GM12865 (cell line): ENCODE data around the gene FASLG.
"Not testable (repeated sequence)": the region's sequence is repeated elsewhere in the genome, so short reads cannot be mapped to it uniquely, and the experiment has no call there.

Experiments
- DNase-seq: peaks from one replicate; pipeline ENCODE4 v3.0.0; 2010; ENCODE audit warnings: low read depth
- H3K4me3 ChIP-seq: 2 replicates; pipeline ENCODE4 v1.5.1; 2011; ENCODE audit warnings: mild to moderate bottlenecking, low read depth, low read length, control low read depth
- TF ChIP-seq, protein P1 (sequence below): IDR thresholded peaks from 2 replicates; pipeline ENCODE4 v1.5.1; 2011; ENCODE audit warnings: low read length, control low read depth, low read depth, inconsistent platforms; ENCODE audit not compliant: insufficient read depth; ENCODE audit errors: missing control alignments

Gene FASLG

DNA sequence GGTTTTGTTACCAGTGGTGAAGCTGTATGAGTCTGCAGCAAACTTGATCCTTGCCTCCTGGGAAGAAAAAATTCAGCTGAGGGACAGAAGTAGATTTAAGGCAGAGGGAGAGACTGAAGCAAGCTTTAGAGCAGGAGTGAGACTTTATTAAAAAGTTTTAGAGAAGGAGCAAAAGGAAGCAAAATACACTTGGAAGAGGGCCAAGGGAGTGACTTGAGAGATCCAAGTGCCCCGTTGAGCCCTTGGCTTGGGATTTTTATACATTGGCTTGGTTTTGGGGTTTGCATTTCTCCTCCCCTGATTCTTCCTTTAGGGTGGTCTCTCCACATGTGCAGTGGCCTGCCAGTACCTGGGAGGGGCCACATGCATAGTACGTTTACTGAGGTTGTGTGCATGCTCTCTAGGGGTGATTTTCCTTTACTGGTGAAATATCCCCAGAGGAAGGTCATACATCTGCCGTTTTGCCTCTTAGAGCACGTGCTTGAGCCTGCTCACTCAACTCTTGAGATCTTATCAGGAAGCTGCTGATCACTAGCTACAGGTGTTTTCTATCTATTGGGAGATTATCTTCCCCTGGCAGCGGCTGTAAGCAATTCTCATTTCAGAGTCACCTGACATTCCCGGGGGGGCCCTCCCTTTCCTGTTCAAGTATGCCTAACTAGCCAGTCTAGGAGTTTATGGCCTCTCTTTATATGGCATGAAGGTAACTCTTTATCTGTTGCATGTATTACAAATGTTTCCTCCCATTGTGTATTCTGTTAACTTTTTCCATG, 20.3 kb downstream of the FASLG start:
- DNase-seq: no peak
- H3K4me3 ChIP-seq: no peak overlapping the region
- TF ChIP-seq, protein P1, sequence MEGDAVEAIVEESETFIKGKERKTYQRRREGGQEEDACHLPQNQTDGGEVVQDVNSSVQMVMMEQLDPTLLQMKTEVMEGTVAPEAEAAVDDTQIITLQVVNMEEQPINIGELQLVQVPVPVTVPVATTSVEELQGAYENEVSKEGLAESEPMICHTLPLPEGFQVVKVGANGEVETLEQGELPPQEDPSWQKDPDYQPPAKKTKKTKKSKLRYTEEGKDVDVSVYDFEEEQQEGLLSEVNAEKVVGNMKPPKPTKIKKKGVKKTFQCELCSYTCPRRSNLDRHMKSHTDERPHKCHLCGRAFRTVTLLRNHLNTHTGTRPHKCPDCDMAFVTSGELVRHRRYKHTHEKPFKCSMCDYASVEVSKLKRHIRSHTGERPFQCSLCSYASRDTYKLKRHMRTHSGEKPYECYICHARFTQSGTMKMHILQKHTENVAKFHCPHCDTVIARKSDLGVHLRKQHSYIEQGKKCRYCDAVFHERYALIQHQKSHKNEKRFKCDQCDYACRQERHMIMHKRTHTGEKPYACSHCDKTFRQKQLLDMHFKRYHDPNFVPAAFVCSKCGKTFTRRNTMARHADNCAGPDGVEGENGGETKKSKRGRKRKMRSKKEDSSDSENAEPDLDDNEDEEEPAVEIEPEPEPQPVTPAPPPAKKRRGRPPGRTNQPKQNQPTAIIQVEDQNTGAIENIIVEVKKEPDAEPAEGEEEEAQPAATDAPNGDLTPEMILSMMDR: no peak

DNA sequence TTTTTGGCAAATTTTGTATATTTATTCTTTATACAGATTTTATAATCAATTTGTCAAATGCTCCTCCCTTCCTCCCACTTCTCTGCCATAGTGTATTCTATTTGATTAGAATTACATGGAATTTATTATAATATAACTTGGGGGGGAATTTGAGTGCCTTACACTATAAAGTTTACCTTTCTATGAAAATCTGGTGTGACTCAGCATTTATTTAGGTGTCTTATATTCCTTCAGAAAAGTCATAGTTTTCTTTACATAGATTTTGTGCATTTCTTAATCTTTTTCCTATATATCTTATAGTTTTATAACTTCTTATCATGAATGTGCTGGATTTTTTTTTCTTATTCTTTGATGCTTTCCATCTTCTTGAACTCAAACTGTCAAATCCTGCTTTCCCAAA, 21.3 kb downstream of the FASLG start:
- H3K4me3 ChIP-seq: no peak overlapping the region
- DNase-seq: no peak
- TF ChIP-seq, protein P1: no peak

DNA sequence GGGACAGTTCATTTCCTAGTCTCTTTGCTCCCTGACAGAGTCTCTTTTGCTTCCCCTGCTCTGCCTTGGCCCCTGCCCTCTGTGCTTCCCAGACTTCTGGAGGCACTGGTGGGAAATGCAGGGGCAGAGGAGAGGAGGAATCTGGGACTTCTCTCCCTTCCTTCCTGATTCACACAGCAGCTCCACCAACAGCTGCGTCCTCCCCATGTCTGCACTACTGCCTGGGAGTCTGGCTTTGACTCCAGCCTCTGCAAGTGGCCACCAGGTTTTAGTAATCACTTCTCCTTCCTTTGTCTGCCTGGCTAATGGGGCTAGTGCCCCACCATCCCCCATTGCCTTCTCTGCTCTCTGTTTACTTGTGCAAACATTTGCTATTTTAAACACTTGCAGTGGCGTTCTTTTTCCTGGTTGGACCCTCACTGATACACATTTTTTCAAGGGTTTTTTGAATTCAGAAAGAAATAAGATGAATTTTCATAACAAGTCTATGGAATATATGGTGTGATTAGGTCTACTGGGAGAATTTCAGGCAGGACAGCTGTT, 21.9 kb downstream of the FASLG start:
- DNase-seq: no peak
- no peak overlapping the region for H3K4me3 ChIP-seq
- TF ChIP-seq, protein P1: no peak

DNA sequence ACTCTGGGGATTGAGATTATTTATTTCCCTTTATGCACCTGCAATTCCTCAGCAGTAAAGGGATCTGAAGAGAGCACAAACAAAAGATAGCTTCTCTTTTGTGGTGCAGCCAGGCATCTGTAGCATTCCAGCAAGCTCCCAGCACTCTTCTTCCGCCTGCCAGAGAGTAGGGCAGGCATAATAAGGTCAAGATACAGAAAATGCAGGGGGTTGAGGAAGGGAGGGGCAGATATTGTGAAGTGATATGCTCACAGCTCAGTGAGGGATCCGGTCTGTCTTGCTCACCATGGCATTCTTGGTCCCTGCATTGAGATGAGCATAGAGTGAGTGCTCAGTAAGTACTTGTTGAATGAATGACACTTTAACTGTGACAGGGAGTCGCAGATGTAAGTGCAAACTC, 23.9 kb downstream of the FASLG start:
- TF ChIP-seq, protein P1: no peak
- DNase-seq: no peak

DNA sequence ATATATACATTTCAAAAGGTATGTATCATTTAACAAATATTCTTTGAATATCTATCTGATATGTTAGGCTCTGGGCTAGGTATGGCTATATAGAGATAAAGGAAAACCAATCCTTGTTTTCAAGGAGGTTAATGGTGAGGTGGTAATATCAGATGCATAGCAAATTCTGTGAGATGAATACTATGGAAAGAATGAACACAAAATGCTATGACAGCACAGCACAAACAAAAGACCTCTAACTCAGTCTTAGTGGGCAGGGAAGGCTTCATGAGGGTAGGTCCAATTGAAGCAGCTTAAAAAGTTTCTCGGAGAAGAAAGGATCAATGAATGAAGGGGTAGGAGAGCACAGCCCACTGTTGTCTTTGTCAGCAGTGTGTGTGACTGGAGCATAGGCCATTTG, 27.2 kb downstream of the FASLG start:
- no peak for DNase-seq
- H3K4me3 ChIP-seq: no peak overlapping the region
- TF ChIP-seq, protein P1: no peak

More for the DNA sequence above, 23.9 kb downstream of the FASLG start:
- no peak overlapping the region for H3K4me3 ChIP-seq

DNA sequence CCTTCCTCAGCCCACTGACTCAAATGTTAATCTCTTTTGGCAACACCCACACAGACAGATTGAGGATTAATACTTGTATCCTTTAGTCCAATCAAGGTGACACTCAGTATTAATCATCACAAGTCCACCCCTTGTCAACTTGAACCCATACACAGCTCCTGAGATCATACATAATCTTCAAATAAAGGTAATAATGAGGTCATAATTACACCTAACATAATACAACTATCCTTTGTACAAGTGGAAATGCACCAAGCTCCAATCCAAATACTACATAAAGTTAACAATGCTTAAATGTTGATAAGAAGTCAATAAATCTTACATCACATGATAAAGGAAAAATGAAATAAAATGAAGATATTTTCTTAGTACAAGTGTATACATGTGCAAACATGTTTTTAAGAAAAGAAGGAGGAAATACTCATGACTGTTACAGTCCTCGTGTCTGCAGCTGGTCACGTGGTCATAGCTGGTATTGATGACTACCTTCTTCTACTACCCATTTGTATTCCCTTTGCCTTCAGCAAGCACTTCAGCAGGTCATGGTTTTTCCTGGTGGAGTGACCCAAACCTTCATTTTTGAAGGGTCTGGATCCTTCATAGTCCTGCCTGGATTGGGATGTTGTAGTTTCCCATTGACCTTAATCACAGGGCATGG, 29.7 kb downstream of the FASLG start:
- not testable (repeated sequence) for H3K4me3 ChIP-seq, DNase-seq

DNA sequence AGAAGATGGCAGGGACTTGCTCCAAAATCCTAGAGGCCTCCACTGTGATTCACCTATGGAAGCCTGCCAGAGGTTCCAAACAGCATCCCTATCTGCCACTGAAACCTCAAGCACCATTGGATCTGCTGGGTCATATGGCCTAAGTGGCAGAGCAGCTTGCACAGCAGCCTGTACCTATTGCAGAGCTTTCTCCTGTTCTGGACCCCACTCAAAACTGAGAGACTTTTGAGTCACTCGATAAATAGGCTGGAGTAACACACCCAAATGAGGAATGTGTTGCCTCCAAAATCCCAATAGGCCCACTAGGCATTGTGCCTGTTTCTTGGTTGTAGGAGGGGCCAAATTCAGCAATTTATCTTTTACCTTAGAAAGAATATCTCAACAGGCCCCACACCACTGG, 32.0 kb downstream of the FASLG start:
- not testable (repeated sequence) for DNase-seq, H3K4me3 ChIP-seq
